HEK293 (cell line): ENCODE data around the gene PRND.

Experiments used
- REPIN1 ChIP-seq: fragments of 450-650 bp; formaldehyde crosslinking; IDR thresholded peaks from 2 replicates; pipeline ENCODE4 v1.5.1; 2017; ENCODE audit warnings: missing biosample characterization, missing genetic modification characterization, low read depth
- SP2 ChIP-seq: fragments of 450-650 bp; formaldehyde crosslinking; IDR thresholded peaks from 2 replicates; pipeline ENCODE4 v1.5.1; 2016; ENCODE audit warnings: missing biosample characterization, missing genetic modification characterization

- no peak for TF ChIP-seq SP2 (tag by site-specific recombination)
- TF ChIP-seq REPIN1 (tag by site-specific recombination) = no peak
Observed at GRCh38 chr20:4674672-4675071, 47.0 kb upstream of the PRND start.
